Sigmoid colon (tissue), 7 donors: ENCODE measurements around the gene CTDSPL2. TPM values are rescaled to one million over a fixed set of nuclear protein-coding genes. Genes with fewer than 3 reads are reported as not detected.
"Not testable (repeated sequence)": the region's sequence is repeated elsewhere in the genome, so short reads cannot be mapped to it uniquely, and the experiment has no call there.

Source experiments
- DNase-seq: peaks from one replicate; pipeline ENCODE4 v3.0.0-alpha.2; 2019
- H3K27ac ChIP-seq, 4 donors: fragments of 200-600 bp; sonication (generic); one replicate each; pipeline ENCODE4 v1.5.1; 2016 to 2019; ENCODE audit warnings: mild to moderate bottlenecking in 1 of 4
- H3K27me3 ChIP-seq, 3 donors: fragments of 200-600 bp; sonication (generic); one replicate each; pipeline ENCODE4 v1.5.1; 2019; ENCODE audit warnings: mild to moderate bottlenecking in 1 of 3
- H3K36me3 ChIP-seq, 4 donors: fragments of 200-600 bp; sonication (generic); one replicate each; pipeline ENCODE4 v1.5.1; 2016 to 2019
- H3K4me1 ChIP-seq, 4 donors: fragments of 200-600 bp; sonication (generic); one replicate each; pipeline ENCODE4 v1.5.1; 2017 to 2019
- H3K4me3 ChIP-seq, 4 donors: fragments of 200-600 bp; sonication (generic); one replicate each; pipeline ENCODE4 v1.5.1; 2017 to 2019; ENCODE audit warnings: mild to moderate bottlenecking in 2 of 4, moderate library complexity in 1 of 4
- H3K9me3 ChIP-seq, 4 donors: fragments of 200-600 bp in 3 of 4; sonication (generic) in 3 of 4; one replicate each; pipeline versions ENCODE4 v1.5.1 to v1.6.1; 2013 to 2019
- CTCF ChIP-seq, 4 experiments: fragments of 450-650 bp in 3 of 4; fragments of 200-600 bp in 1 of 4; IDR thresholded peaks; one replicate each; pipeline ENCODE4 v1.5.1; 2016 to 2019; ENCODE audit warnings: antibody characterized with exemption in 4 of 4, mild to moderate bottlenecking in 3 of 4, moderate library complexity in 2 of 4
- EP300 ChIP-seq, 4 donors: sonication (generic); formaldehyde crosslinking; IDR thresholded peaks; one replicate each; pipeline ENCODE4 v1.6.1; 2017; ENCODE audit warnings: antibody characterized with exemption in 4 of 4
- POLR2A ChIP-seq, 2 donors: fragments of 450-650 bp; IDR thresholded peaks; one replicate each; pipeline ENCODE4 v1.6.1; 2016; ENCODE audit warnings: antibody characterized with exemption in 2 of 2, mild to moderate bottlenecking in 2 of 2, moderate library complexity in 2 of 2
- POLR2AphosphoS5 ChIP-seq, 4 donors: sonication (generic); formaldehyde crosslinking; IDR thresholded peaks; one replicate each; pipeline ENCODE4 v1.6.1; 2017; ENCODE audit warnings: antibody characterized with exemption in 4 of 4
- WGBS, 2 donors: extraction: QIAGEN DNeasy Blood & Tissue Kit; methylation state at CpG; one replicate each; pipeline ENCODE4 v1.1.7; 2013; 5-methylcytosine and 5-hydroxymethylcytosine counted together
- intact Hi-C: fragments of 100-400 bp; cut with DNase I; formaldehyde crosslinking; loops from one replicate; pipeline ENCODE4 v1.15.1; 2023
- polyA plus RNA-seq, 3 donors: library from polyadenylated mRNA; stranded (reverse); fragments of 200-250 nt; gene quantifications; one replicate each; pipeline ENCODE4 v1.2.3, GENCODE V29; 2013
- total RNA-seq, 4 donors: library from RNA; depleted of rRNA; stranded (reverse); fragments of >200 nt; gene quantifications; one replicate each; pipeline ENCODE4 v1.1.0, GENCODE V29; 2016
- donor health status: healthy with polysubstance abuse.
- donor health status: Bipolar disorder and iron deficiency.
- donor health status: healthy.

Gene CTDSPL2
- total and polyA plus RNA-seq, 7 donors = 5.4 to 57.8 (median 25.4) TPM

GRCh38 chr15:44541282-44541958 is 114.0 kb downstream of the CTDSPL2 start:
- no peak for DNase-seq
- Histone ChIP-seq H3K27ac (peak overlapping the region; percentile 10 to 71 (median 60)), H3K4me1 (peaks cover 0 to 80% (median 63%) of the 10 kb centered on the region in 4 donors), H3K4me3 (no peak overlapping the region), H3K27me3 (no peaks in the 10 kb centered on the region), H3K9me3 (no peaks in the 10 kb centered on the region), H3K36me3 (peaks cover 0 to 22% (median 0%) of the 10 kb centered on the region in 4 donors)
- TF ChIP-seq EP300 (IDR thresholded peaks at IDR 0.05) (no peak), POLR2A (IDR thresholded peaks at IDR 0.05) (no peak), CTCF (IDR thresholded peaks at IDR 0.05) (no peak), POLR2AphosphoS5 (IDR thresholded peaks at IDR 0.05) (no peak)
- 94 to 97% methylated on average over 4 of the region's 4 CpGs for WGBS, 2 donors
- intact Hi-C loops = no loop called here

- H3K27ac ChIP-seq = peak overlapping the region in 3 of 4 donors; percentile 58 to 71 (median 63)
- H3K36me3 ChIP-seq = peaks cover 0 to 22% (median 0%) of the 10 kb centered on the region in 4 donors
- TF ChIP-seq POLR2AphosphoS5 (IDR thresholded peaks at IDR 0.05) = no peak
- no peak for TF ChIP-seq POLR2A (IDR thresholded peaks at IDR 0.05)
- TF ChIP-seq EP300 (IDR thresholded peaks at IDR 0.05) = no peak
- no peak for TF ChIP-seq CTCF (IDR thresholded peaks at IDR 0.05)
- peaks cover 0 to 83% (median 68%) of the 10 kb centered on the region in 4 donors for H3K4me1 ChIP-seq
- intact Hi-C loops = no loop called here
- H3K27me3 ChIP-seq = no peaks in the 10 kb centered on the region
- H3K4me3 ChIP-seq = no peak overlapping the region
- DNase-seq = no peak
- H3K9me3 ChIP-seq = no peaks in the 10 kb centered on the region
Observed at GRCh38 chr15:44542596-44542995, 115.2 kb downstream of the CTDSPL2 start.

GRCh38 chr15:44544745-44545144 is 117.3 kb downstream of the CTDSPL2 start:
- H3K4me3 ChIP-seq, intact Hi-C loops, H3K27me3 ChIP-seq, H3K9me3 ChIP-seq, DNase-seq: not testable (repeated sequence)
- Histone ChIP-seq H3K27ac (peak overlapping the region in 1 of 4 donors; percentile 71), H3K4me1 (peaks cover 0 to 65% (median 51%) of the 10 kb centered on the region in 4 donors), H3K36me3 (peaks cover 0 to 14% (median 0%) of the 10 kb centered on the region in 4 donors)
- 91 to 92% methylated on average over 5 of the region's 5 CpGs for WGBS, 2 donors

- Histone ChIP-seq H3K27me3 (no peaks in the 10 kb centered on the region), H3K9me3 (no peaks in the 10 kb centered on the region), H3K27ac (peak overlapping the region in 1 of 4 donors; percentile 20), H3K4me3 (no peak overlapping the region), H3K36me3 (peaks cover 0 to 10% (median 0%) of the 10 kb centered on the region in 4 donors), H3K4me1 (peaks cover 0 to 54% (median 44%) of the 10 kb centered on the region in 4 donors)
- TF ChIP-seq POLR2A (IDR thresholded peaks at IDR 0.05) (no peak), EP300 (IDR thresholded peaks at IDR 0.05) (no peak), CTCF (IDR thresholded peaks at IDR 0.05) (no peak), POLR2AphosphoS5 (IDR thresholded peaks at IDR 0.05) (peak in 1 of 4 donors; percentile 22)
- 51 to 69% methylated on average over 5 of the region's 5 CpGs for WGBS, 2 donors
- intact Hi-C loops = no loop called here
- DNase-seq = no peak
Observed at GRCh38 chr15:44545913-44546802, 118.7 kb downstream of the CTDSPL2 start.

GRCh38 chr15:44549152-44549551 is 121.7 kb downstream of the CTDSPL2 start:
- peaks cover 0 to 25% (median 22%) of the 10 kb centered on the region in 4 donors for H3K4me1 ChIP-seq
- DNase-seq, H3K9me3 ChIP-seq, H3K4me3 ChIP-seq, H3K27ac ChIP-seq, intact Hi-C loops, H3K27me3 ChIP-seq: not testable (repeated sequence)
- WGBS, 2 donors = 97 to 99% methylated on average over 9 of the region's 9 CpGs
- H3K36me3 ChIP-seq = peaks cover 0 to 36% (median 19%) of the 10 kb centered on the region in 4 donors
